ENCODE data around the gene RBFOX2. TPM values are rescaled to one million over a fixed set of nuclear protein-coding genes. Genes with fewer than 3 reads are reported as not detected.

Gene RBFOX2
- total and polyA plus RNA-seq, 2 donors (not counting 1 experiment from before 2014, with no cell fraction given) = not detected

DNA sequence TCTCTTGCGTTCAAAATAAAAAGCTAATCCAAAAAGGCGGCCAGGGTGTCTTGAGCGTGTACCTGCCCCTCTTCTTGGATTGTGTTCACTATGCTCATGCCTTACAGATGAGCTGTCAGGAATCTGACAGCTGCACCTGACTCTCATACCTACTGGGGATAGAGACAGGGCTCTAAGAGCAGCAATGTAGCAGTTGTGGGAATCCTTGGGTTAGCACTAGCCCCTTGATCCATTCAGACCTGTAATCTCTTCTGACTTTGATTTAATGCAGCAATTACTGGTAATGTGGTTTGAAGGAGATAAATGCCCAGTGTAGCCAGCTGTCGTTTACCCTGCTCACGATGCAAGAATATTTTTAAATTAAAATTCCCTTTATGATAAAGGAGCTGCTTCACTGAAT lies 165.2 kb downstream of the RBFOX2 start:
- no peak overlapping the region for H2AFZ ChIP-seq (ENCODE audit: insufficient read depth, low read depth, low read length, poor library complexity, severe bottlenecking)
- H3K4me2 ChIP-seq (replicated peaks; ENCODE audit: low read depth, low read length, poor library complexity, severe bottlenecking) = no peak overlapping the region
- intact Hi-C loops (cut with micrococcal nuclease) = no loop called here
- peaks cover 0 to 3% (median 0%) of the 10 kb centered on the region in 4 experiments for H3K27me3 ChIP-seq (replicated peaks in 1 of 4; ENCODE audit: control extremely low read depth in 1 of 4, control insufficient read depth in 3 of 4, insufficient read depth in 4 of 4, low read length in 3 of 4)
- Mint-ChIP-seq H3K27me3 (peaks cover 6% of the 10 kb centered on the region), H3K4me3 (no peak overlapping the region), H3K9me3 (ENCODE audit: insufficient read depth) (no peaks in the 10 kb centered on the region), H3K4me1 (no peaks in the 10 kb centered on the region), H3K27ac (no peak overlapping the region)
- ChIA-PET CTCF (no interaction called here), POLR2A (no interaction called here)
- no peaks in the 10 kb centered on the region for H3K9me3 ChIP-seq (ENCODE audit: control extremely low read depth in 1 of 3, control insufficient read depth in 2 of 3, insufficient read depth in 1 of 3, low read length in 2 of 3)
- no peak for ATAC-seq (ENCODE audit: low read depth)
- no peaks in the 10 kb centered on the region for H4K20me1 ChIP-seq (ENCODE audit: control insufficient read depth, insufficient read depth, low read length, poor library complexity, severe bottlenecking)
- TF ChIP-seq EZH2 (IDR thresholded peaks at IDR 0.05; ENCODE audit: borderline replicate concordance, insufficient read depth, low read depth, low read length, poor library complexity, severe bottlenecking) (no peak), CTCF (IDR thresholded peaks at IDR 0.05) (no peak)
- H3K79me2 ChIP-seq (ENCODE audit: control insufficient read depth, insufficient read depth, low read length) = no peaks in the 10 kb centered on the region
- H3K4me3 ChIP-seq (ENCODE audit: control extremely low read depth in 1 of 5, extremely low read depth in 1 of 5, insufficient read depth in 1 of 5, low read depth in 2 of 5, low read length in 4 of 5) = no peak overlapping the region
- H3K36me3 ChIP-seq (replicated peaks in 1 of 2; ENCODE audit: control extremely low read depth in 1 of 2, control insufficient read depth in 1 of 2, extremely low read depth in 1 of 2, insufficient read depth in 2 of 2, low read length in 1 of 2) = no peaks in the 10 kb centered on the region
- H3K27ac ChIP-seq (ENCODE audit: low read length in 2 of 2) = no peak overlapping the region
- no peak for DNase-seq
- H3K9ac ChIP-seq (ENCODE audit: low read length) = no peak overlapping the region
- no peaks in the 10 kb centered on the region for H3K4me1 ChIP-seq (ENCODE audit: control insufficient read depth in 2 of 2, insufficient read depth in 2 of 2, low read length in 2 of 2)
- WGBS (ENCODE audit: insufficient coverage) = 100% methylated on average over 3 of the region's 5 CpGs

- DNase-seq = no peak
- Histone ChIP-seq H3K27me3 (replicated peaks in 1 of 4; ENCODE audit: control extremely low read depth in 1 of 4, control insufficient read depth in 3 of 4, insufficient read depth in 4 of 4, low read length in 3 of 4) (peaks cover 0 to 3% (median 0%) of the 10 kb centered on the region in 4 experiments), H4K20me1 (ENCODE audit: control insufficient read depth, insufficient read depth, low read length, poor library complexity, severe bottlenecking) (no peaks in the 10 kb centered on the region), H3K36me3 (replicated peaks in 1 of 2; ENCODE audit: control extremely low read depth in 1 of 2, control insufficient read depth in 1 of 2, extremely low read depth in 1 of 2, insufficient read depth in 2 of 2, low read length in 1 of 2) (no peaks in the 10 kb centered on the region), H3K4me2 (replicated peaks; ENCODE audit: low read depth, low read length, poor library complexity, severe bottlenecking) (no peak overlapping the region), H3K4me1 (ENCODE audit: control insufficient read depth in 2 of 2, insufficient read depth in 2 of 2, low read length in 2 of 2) (no peaks in the 10 kb centered on the region), H3K4me3 (ENCODE audit: control extremely low read depth in 1 of 5, extremely low read depth in 1 of 5, insufficient read depth in 1 of 5, low read depth in 2 of 5, low read length in 4 of 5) (no peak overlapping the region), H3K27ac (ENCODE audit: low read length in 2 of 2) (no peak overlapping the region), H3K9me3 (ENCODE audit: control extremely low read depth in 1 of 3, control insufficient read depth in 2 of 3, insufficient read depth in 1 of 3, low read length in 2 of 3) (no peaks in the 10 kb centered on the region), H2AFZ (ENCODE audit: insufficient read depth, low read depth, low read length, poor library complexity, severe bottlenecking) (no peak overlapping the region), H3K79me2 (ENCODE audit: control insufficient read depth, insufficient read depth, low read length) (no peaks in the 10 kb centered on the region), H3K9ac (ENCODE audit: low read length) (no peak overlapping the region)
- no peak overlapping the region for H3K27ac Mint-ChIP-seq
- H3K27me3 Mint-ChIP-seq = peaks cover 7% of the 10 kb centered on the region
- intact Hi-C loops (cut with micrococcal nuclease) = no loop called here
- POLR2A ChIA-PET = no interaction called here
- no peak overlapping the region for H3K4me3 Mint-ChIP-seq
- no peaks in the 10 kb centered on the region for H3K9me3 Mint-ChIP-seq (ENCODE audit: insufficient read depth)
- H3K4me1 Mint-ChIP-seq = no peaks in the 10 kb centered on the region
- CTCF ChIA-PET = no interaction called here
- WGBS (ENCODE audit: insufficient coverage) = 100% methylated on average over 1 of the region's 7 CpGs
- no peak for ATAC-seq (ENCODE audit: low read depth)
- TF ChIP-seq CTCF (IDR thresholded peaks at IDR 0.05) (no peak), EZH2 (IDR thresholded peaks at IDR 0.05; ENCODE audit: borderline replicate concordance, insufficient read depth, low read depth, low read length, poor library complexity, severe bottlenecking) (no peak)
Measured at GRCh38 chr22:35862697-35863096, 165.9 kb downstream of the RBFOX2 start.

Measured in B cell (primary cell).